Measurements from ENCODE around the gene RPGRIP1L. TPM values are rescaled to one million over a fixed set of nuclear protein-coding genes. Genes with fewer than 3 reads are reported as not detected.

The RPGRIP1L gene
- total RNA-seq, 1 donor from 2014 or later, result 10.8 TPM

DNA sequence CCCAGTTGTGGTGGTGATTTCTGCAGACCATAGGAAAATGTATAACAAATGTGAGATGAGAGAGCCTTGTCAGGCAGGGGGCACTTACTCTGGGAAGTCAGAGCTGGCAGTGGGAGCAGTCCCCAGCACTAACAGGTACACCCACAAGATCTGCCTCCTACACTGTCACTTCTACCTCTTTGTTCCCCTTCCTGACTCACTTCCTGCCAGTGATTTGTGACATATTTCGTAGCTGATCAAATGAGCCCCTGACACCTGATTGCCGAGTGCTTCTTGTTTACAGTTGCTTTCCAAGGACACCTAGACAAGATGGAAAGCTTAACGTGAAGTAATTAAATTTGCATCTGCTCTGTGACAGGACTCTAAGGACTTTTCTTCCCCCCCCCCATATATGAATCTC, 40.8 kb upstream of the RPGRIP1L start:
- Mint-ChIP-seq H3K27ac (ENCODE audit: unreplicated experiment) (no peak overlapping the region), H3K4me3 (ENCODE audit: unreplicated experiment) (no peak overlapping the region), H3K4me1 (ENCODE audit: low read depth) (peaks cover 36% of the 10 kb centered on the region), H3K27me3 (ENCODE audit: low read depth) (no peaks in the 10 kb centered on the region), H3K9me3 (ENCODE audit: low read depth) (peaks cover 9% of the 10 kb centered on the region), H3K36me3 (ENCODE audit: low read depth) (peaks cover 3% of the 10 kb centered on the region)
- TF ChIP-seq, protein P1, sequence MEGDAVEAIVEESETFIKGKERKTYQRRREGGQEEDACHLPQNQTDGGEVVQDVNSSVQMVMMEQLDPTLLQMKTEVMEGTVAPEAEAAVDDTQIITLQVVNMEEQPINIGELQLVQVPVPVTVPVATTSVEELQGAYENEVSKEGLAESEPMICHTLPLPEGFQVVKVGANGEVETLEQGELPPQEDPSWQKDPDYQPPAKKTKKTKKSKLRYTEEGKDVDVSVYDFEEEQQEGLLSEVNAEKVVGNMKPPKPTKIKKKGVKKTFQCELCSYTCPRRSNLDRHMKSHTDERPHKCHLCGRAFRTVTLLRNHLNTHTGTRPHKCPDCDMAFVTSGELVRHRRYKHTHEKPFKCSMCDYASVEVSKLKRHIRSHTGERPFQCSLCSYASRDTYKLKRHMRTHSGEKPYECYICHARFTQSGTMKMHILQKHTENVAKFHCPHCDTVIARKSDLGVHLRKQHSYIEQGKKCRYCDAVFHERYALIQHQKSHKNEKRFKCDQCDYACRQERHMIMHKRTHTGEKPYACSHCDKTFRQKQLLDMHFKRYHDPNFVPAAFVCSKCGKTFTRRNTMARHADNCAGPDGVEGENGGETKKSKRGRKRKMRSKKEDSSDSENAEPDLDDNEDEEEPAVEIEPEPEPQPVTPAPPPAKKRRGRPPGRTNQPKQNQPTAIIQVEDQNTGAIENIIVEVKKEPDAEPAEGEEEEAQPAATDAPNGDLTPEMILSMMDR (IDR thresholded peaks at IDR 0.05), result no peak
- no peak for DNase-seq (ENCODE audit: low spot score)

DNA sequence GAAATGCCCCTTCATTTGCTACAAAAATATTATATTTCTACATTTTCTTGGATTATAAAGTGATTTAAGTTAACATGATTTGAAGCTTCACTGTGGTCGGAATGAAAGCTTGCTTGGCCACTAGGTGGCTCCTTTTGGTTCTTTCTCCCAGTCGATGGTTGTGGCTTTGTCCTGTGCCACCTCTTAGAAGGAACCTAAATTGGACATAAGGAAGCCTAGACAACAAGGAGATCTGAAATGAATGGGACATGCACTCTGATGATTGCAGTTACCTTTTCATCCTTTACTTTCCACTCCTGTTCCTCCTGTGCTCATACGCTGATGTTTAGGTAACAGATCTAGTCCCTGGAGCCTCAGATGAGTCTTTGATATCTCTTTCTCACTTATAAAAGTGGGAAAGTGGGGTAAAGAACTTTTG, 39.5 kb upstream of the RPGRIP1L start:
- TF ChIP-seq, protein P1 (IDR thresholded peaks at IDR 0.05), result peak; percentile 80
- no peak overlapping the region for H3K27ac Mint-ChIP-seq (ENCODE audit: unreplicated experiment)
- no peaks in the 10 kb centered on the region for H3K27me3 Mint-ChIP-seq (ENCODE audit: low read depth)
- DNase-seq (ENCODE audit: low spot score), result no peak
- no peak overlapping the region for H3K4me3 Mint-ChIP-seq (ENCODE audit: unreplicated experiment)
- peaks cover 36% of the 10 kb centered on the region for H3K4me1 Mint-ChIP-seq (ENCODE audit: low read depth)
- H3K36me3 Mint-ChIP-seq (ENCODE audit: low read depth), result peaks cover 3% of the 10 kb centered on the region
- peaks cover 9% of the 10 kb centered on the region for H3K9me3 Mint-ChIP-seq (ENCODE audit: low read depth)

DNA sequence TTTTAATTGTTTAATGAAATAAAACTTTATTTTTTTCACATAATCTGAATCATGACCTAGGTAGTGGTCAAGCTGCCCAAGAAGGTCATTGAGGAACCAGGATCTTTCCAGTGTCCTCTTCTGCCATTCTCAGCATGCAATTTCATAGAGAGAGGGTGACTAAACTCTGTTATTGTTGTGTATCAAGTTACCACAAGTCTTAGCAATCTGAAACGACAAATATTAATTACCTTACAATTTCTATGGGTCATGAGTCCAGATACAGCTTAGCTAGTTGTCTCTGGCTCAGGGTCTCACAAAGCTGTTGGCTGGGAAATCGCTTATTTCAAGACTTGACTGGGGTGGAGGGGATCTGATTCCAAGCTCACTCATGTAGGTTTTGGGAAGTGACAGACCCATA, 37.9 kb upstream of the RPGRIP1L start:
- peaks cover 29% of the 10 kb centered on the region for H3K4me1 Mint-ChIP-seq (ENCODE audit: low read depth)
- H3K36me3 Mint-ChIP-seq (ENCODE audit: low read depth), result no peaks in the 10 kb centered on the region
- H3K27me3 Mint-ChIP-seq (ENCODE audit: low read depth), result no peaks in the 10 kb centered on the region
- H3K9me3 Mint-ChIP-seq (ENCODE audit: low read depth), result no peaks in the 10 kb centered on the region
- no peak for DNase-seq (ENCODE audit: low spot score)
- H3K27ac Mint-ChIP-seq (ENCODE audit: unreplicated experiment), result no peak overlapping the region
- TF ChIP-seq, protein P1 (IDR thresholded peaks at IDR 0.05), result no peak
- H3K4me3 Mint-ChIP-seq (ENCODE audit: unreplicated experiment), result no peak overlapping the region

DNA sequence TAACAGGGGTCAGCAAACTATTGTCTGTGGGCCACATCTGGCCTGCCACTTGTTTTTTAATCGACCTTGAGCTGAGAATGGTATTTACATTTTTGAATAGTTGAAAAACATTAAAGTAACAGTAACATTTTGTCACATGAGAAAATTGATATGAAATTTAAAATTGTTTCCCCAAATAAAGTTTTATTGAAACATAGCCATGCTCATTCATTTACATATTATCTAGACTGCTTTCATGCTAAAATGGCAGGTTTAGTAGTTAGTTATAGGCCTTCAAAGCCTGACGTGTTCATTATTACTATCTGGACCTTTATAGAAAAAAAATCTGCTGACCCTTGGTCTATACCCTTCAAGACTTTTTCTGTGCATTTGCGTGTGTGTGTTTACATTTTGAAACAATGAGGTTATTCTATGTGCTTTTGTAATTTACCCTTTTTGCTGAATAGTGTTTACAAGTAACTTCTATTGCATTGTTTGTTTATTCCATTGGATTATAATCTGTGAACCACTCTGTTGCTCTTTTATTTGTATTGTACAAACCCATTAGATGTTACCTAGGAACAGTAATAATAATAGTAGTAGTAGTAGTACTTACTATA, 37.4 kb upstream of the RPGRIP1L start:
- DNase-seq (ENCODE audit: low spot score), result no peak
- Mint-ChIP-seq H3K9me3 (ENCODE audit: low read depth) (no peaks in the 10 kb centered on the region), H3K4me1 (ENCODE audit: low read depth) (peaks cover 27% of the 10 kb centered on the region), H3K4me3 (ENCODE audit: unreplicated experiment) (no peak overlapping the region), H3K27me3 (ENCODE audit: low read depth) (no peaks in the 10 kb centered on the region), H3K36me3 (ENCODE audit: low read depth) (no peaks in the 10 kb centered on the region), H3K27ac (ENCODE audit: unreplicated experiment) (no peak overlapping the region)
- TF ChIP-seq, protein P1 (IDR thresholded peaks at IDR 0.05), result no peak

DNA sequence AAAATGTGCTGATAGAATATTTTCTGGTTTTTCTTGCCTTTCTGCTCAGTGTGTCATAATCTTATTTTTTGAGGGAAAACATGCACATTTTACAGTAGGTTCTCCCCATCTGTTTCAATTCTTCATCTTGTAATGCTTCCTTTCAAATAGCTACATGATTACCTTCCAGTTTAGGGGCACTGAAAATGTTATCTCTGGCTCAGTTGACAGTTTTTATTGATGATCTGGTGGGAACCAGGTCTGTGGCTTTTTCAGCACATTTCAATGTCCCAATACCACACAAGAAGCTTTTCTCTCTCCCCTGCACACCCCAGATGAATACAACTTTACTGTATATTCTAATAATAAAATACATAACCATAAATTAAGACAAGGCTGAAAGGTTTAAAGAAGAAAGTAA, 36.8 kb upstream of the RPGRIP1L start:
- TF ChIP-seq, protein P1 (IDR thresholded peaks at IDR 0.05), result no peak
- H3K36me3 Mint-ChIP-seq (ENCODE audit: low read depth), result no peaks in the 10 kb centered on the region
- DNase-seq (ENCODE audit: low spot score), result no peak
- H3K9me3 Mint-ChIP-seq (ENCODE audit: low read depth), result no peaks in the 10 kb centered on the region
- no peak overlapping the region for H3K4me3 Mint-ChIP-seq (ENCODE audit: unreplicated experiment)
- H3K4me1 Mint-ChIP-seq (ENCODE audit: low read depth), result peaks cover 25% of the 10 kb centered on the region
- no peak overlapping the region for H3K27ac Mint-ChIP-seq (ENCODE audit: unreplicated experiment)
- no peaks in the 10 kb centered on the region for H3K27me3 Mint-ChIP-seq (ENCODE audit: low read depth)

Measured in chondrocyte (in vitro differentiated cells).